Uterus (tissue), 2 donors: ENCODE measurements around the gene JMJD6.
"Not testable (repeated sequence)": the region's sequence is repeated elsewhere in the genome, so short reads cannot be mapped to it uniquely, and the experiment has no call there.

Experiments
- POLR2A ChIP-seq, 2 donors: fragments of 450-650 bp; IDR thresholded peaks; one replicate each; pipeline ENCODE4 v1.6.1; 2016; ENCODE audit warnings: antibody characterized with exemption in 2 of 2, mild to moderate bottlenecking in 1 of 2, moderate library complexity in 1 of 2
- TF ChIP-seq, protein P1 (sequence below), 4 experiments: fragments of 200-600 bp in 2 of 4; fragments of 450-650 bp in 2 of 4; sonication (generic) in 2 of 4; IDR thresholded peaks; one replicate each; pipeline ENCODE4 v1.5.1; 2016 to 2019; ENCODE audit warnings: antibody characterized with exemption in 4 of 4, mild to moderate bottlenecking in 2 of 4, moderate library complexity in 1 of 4

GRCh38 chr17:76739568-76740115, 13.2 kb upstream of the JMJD6 start:
- TF ChIP-seq, protein P1, sequence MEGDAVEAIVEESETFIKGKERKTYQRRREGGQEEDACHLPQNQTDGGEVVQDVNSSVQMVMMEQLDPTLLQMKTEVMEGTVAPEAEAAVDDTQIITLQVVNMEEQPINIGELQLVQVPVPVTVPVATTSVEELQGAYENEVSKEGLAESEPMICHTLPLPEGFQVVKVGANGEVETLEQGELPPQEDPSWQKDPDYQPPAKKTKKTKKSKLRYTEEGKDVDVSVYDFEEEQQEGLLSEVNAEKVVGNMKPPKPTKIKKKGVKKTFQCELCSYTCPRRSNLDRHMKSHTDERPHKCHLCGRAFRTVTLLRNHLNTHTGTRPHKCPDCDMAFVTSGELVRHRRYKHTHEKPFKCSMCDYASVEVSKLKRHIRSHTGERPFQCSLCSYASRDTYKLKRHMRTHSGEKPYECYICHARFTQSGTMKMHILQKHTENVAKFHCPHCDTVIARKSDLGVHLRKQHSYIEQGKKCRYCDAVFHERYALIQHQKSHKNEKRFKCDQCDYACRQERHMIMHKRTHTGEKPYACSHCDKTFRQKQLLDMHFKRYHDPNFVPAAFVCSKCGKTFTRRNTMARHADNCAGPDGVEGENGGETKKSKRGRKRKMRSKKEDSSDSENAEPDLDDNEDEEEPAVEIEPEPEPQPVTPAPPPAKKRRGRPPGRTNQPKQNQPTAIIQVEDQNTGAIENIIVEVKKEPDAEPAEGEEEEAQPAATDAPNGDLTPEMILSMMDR (IDR thresholded peaks at IDR 0.05) = not testable (repeated sequence)
- not testable (repeated sequence) for TF ChIP-seq POLR2A (IDR thresholded peaks at IDR 0.05)
